ENCODE results near the gene CHD6. TPM values are rescaled to one million over a fixed set of nuclear protein-coding genes. Genes with fewer than 3 reads are reported as not detected.

CHD6 gene
- polyA plus RNA-seq, 1 donor (not counting 4 experiments of a cell fraction or from before 2014, with no cell fraction given) = 6.8 TPM

DNA sequence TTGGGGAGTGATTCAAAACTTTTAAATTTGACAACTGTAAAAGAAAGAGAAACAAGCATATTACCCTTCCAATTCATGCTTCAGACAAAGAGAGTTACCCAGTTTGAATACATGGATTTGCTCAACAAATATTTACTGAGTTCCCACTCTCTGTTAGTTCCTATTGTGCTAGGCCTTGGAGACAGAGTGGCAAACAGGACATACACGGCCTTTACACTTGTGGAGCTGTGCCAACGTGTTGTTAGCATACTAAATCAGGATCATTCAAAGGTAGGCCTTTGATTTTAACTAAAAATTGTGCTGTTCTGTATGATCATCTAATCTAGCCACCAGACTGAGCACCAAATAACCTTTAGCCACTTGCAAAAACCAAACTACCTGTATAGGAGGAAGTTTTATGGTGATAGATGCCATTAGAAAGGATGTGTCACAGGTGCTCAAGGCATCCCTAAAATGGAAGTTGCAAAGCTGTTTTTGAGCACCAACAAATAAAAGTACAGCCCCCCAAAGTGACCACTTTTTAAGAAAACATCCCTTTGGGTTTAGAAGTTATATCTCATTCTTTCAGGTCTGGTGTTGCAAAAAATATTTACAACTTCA is 84.5 kb downstream of the CHD6 start:
- TF ChIP-seq EZH2 (IDR thresholded peaks at IDR 0.05; ENCODE audit: low read length) = no peak
- Histone ChIP-seq H3K9ac (ENCODE audit: control insufficient read depth, extremely low read depth, insufficient read depth, low read length) (no peak overlapping the region), H3K4me1 (ENCODE audit: control insufficient read depth, extremely low read depth, insufficient read depth, low read length) (peaks cover 6% of the 10 kb centered on the region), H4K20me1 (ENCODE audit: control insufficient read depth, extremely low read depth, insufficient read depth, low read length) (no peaks in the 10 kb centered on the region), H3K79me2 (ENCODE audit: control insufficient read depth, insufficient read depth, low read length) (no peaks in the 10 kb centered on the region), H3K4me2 (ENCODE audit: control insufficient read depth, extremely low read depth, insufficient read depth, low read depth, low read length) (no peak overlapping the region), H3K4me3 (ENCODE audit: control insufficient read depth in 2 of 3, extremely low read depth in 1 of 3, insufficient read depth in 2 of 3, low read depth in 1 of 3, low read length in 3 of 3) (no peak overlapping the region), H3K9me1 (ENCODE audit: control insufficient read depth, extremely low read depth, insufficient read depth, low read length) (no peaks in the 10 kb centered on the region), H3K27me3 (ENCODE audit: control insufficient read depth, extremely low read depth, insufficient read depth, low read length) (no peaks in the 10 kb centered on the region), H2AFZ (ENCODE audit: control insufficient read depth, low read length) (no peak overlapping the region), H3K9me3 (ENCODE audit: control insufficient read depth, low read depth, low read length) (no peaks in the 10 kb centered on the region), H3K36me3 (ENCODE audit: control insufficient read depth in 2 of 2, extremely low read depth in 1 of 2, insufficient read depth in 2 of 2, low read length in 2 of 2) (peaks cover 3 to 8% of the 10 kb centered on the region in 2 experiments), H3K27ac (ENCODE audit: control insufficient read depth, insufficient read depth, low read length) (no peak overlapping the region)
- dilution Hi-C loops (cut with MboI; ENCODE audit: extremely low pct_ligation_motif_present, low sequenced_read_pairs) = no loop called here
- no peak for FAIRE-seq
- DNase-seq (ENCODE audit: low read depth, low spot score) = no peak

DNA sequence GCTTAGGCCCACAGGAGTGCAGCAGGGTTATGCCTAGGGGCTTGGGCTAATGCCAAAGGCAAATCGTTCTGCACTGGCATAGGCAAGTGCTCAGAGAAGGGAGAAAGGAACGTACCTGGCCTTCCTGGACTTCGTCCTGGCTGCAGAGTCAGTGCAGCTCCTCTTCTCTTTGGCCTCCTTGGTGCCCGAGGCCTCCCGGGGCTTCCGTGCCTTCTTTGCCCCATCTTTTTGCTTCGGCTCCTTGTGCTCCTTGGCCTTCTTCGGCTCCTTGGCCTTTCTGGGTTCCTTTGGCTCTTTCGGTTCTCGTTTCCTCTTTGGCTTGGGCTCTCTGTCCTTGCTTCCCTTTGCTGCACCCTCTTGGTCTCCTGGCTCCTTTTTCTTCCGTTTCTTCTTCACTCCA is 85.2 kb downstream of the CHD6 start:
- H3K9ac ChIP-seq (ENCODE audit: control insufficient read depth, extremely low read depth, insufficient read depth, low read length) = no peak overlapping the region
- no peak for TF ChIP-seq EZH2 (IDR thresholded peaks at IDR 0.05; ENCODE audit: low read length)
- TF ChIP-seq, protein P1, sequence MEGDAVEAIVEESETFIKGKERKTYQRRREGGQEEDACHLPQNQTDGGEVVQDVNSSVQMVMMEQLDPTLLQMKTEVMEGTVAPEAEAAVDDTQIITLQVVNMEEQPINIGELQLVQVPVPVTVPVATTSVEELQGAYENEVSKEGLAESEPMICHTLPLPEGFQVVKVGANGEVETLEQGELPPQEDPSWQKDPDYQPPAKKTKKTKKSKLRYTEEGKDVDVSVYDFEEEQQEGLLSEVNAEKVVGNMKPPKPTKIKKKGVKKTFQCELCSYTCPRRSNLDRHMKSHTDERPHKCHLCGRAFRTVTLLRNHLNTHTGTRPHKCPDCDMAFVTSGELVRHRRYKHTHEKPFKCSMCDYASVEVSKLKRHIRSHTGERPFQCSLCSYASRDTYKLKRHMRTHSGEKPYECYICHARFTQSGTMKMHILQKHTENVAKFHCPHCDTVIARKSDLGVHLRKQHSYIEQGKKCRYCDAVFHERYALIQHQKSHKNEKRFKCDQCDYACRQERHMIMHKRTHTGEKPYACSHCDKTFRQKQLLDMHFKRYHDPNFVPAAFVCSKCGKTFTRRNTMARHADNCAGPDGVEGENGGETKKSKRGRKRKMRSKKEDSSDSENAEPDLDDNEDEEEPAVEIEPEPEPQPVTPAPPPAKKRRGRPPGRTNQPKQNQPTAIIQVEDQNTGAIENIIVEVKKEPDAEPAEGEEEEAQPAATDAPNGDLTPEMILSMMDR (optimal IDR thresholded peaks at IDR 0.05 in 1 of 3, IDR thresholded peaks at IDR 0.05 in 1 of 3, conservative IDR thresholded peaks at IDR 0.05 in 1 of 3; ENCODE audit: extremely low read depth in 1 of 3, insufficient read depth in 2 of 3, low read length in 3 of 3) = no peak
- H3K27me3 ChIP-seq (ENCODE audit: control insufficient read depth, extremely low read depth, insufficient read depth, low read length) = no peaks in the 10 kb centered on the region
- H3K4me1 ChIP-seq (ENCODE audit: control insufficient read depth, extremely low read depth, insufficient read depth, low read length) = peaks cover 6% of the 10 kb centered on the region
- peaks cover 3 to 7% of the 10 kb centered on the region in 2 experiments for H3K36me3 ChIP-seq (ENCODE audit: control insufficient read depth in 2 of 2, extremely low read depth in 1 of 2, insufficient read depth in 2 of 2, low read length in 2 of 2)
- no peaks in the 10 kb centered on the region for H3K9me1 ChIP-seq (ENCODE audit: control insufficient read depth, extremely low read depth, insufficient read depth, low read length)
- no peak overlapping the region for H3K27ac ChIP-seq (ENCODE audit: control insufficient read depth, insufficient read depth, low read length)
- H3K9me3 ChIP-seq (ENCODE audit: control insufficient read depth, low read depth, low read length) = no peaks in the 10 kb centered on the region
- FAIRE-seq (no peak), DNase-seq (ENCODE audit: low read depth, low spot score) (no peak)
- H3K4me3 ChIP-seq (ENCODE audit: control insufficient read depth in 2 of 3, extremely low read depth in 1 of 3, insufficient read depth in 2 of 3, low read depth in 1 of 3, low read length in 3 of 3) = no peak overlapping the region
- no peak overlapping the region for H2AFZ ChIP-seq (ENCODE audit: control insufficient read depth, low read length)
- dilution Hi-C loops (cut with MboI; ENCODE audit: extremely low pct_ligation_motif_present, low sequenced_read_pairs) = no loop called here
- no peaks in the 10 kb centered on the region for H3K79me2 ChIP-seq (ENCODE audit: control insufficient read depth, insufficient read depth, low read length)
- H4K20me1 ChIP-seq (ENCODE audit: control insufficient read depth, extremely low read depth, insufficient read depth, low read length) = no peaks in the 10 kb centered on the region
- H3K4me2 ChIP-seq (ENCODE audit: control insufficient read depth, extremely low read depth, insufficient read depth, low read depth, low read length) = no peak overlapping the region

Data from keratinocyte (primary cell).